Spleen (tissue), 7 donors: ENCODE results near the gene R3HDML.

Experiments
- POLR2AphosphoS5 ChIP-seq, 3 donors: sonication (generic); formaldehyde crosslinking; IDR thresholded peaks; one replicate each; pipeline ENCODE4 v1.5.1; 2017; ENCODE audit warnings: antibody characterized with exemption in 3 of 3
- TF ChIP-seq, protein P1 (sequence below), 11 experiments: fragments of 200-600 bp in 7 of 11; fragments of 450-650 bp in 4 of 11; sonication (generic) in 4 of 11; IDR thresholded peaks in 8 of 11; conservative IDR thresholded peaks in 3 of 11; 1 replicate in 7 of 11; 2 replicates in 4 of 11; pipeline versions ENCODE4 v1.4.0 to v1.8.0; 2016 to 2021; ENCODE audit warnings: antibody characterized with exemption in 11 of 11, inconsistent platforms in 4 of 11, mild to moderate bottlenecking in 1 of 11
- donor health status: DM: no; HTN: no; CAD: no; lungs with moderate emphysema.
- donor health status: DM: no; HTN: no; CAD: no.
- donor health status: DM: no; HTN: no; CAD: no.

DNA sequence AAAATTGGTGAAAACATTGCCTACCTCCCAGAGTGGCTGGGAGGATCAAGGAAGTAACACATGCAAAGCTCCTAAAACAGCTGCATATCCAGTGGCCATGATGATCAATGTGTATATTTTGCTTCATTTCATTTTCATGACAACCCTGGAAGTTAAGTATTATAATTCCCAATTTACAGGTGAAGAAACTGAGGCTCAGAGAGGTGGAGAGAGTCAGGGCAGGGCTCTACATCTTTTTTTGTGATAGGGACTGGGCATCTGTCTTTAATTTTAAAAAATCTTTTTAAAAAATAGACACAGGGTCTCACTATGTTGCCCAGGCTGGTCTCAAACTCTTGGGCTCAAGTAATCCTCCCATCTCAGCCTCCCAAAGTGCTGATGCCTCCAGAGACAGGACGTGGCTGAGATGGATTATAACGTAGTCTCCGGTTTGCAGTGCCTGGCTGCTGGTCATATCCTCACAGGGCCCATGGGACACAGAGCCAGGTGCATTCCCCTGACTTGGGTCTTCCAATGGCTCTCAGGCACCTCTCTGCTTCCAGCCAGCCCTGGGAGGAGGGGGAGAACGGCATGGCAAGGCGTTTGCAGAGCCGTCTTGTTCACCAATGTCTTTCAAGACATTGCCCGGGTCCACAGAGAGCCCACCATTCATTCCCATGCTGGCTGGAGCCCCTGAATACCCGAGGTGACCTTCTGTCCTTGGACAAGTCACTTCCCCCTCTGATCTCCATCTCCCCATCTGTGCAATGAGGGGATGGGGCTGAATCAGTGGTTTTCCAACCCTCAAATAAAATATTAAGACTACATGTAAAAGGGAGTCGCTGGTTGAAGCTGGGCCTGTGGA, 57.0 kb downstream of the R3HDML start:
- TF ChIP-seq, protein P1, sequence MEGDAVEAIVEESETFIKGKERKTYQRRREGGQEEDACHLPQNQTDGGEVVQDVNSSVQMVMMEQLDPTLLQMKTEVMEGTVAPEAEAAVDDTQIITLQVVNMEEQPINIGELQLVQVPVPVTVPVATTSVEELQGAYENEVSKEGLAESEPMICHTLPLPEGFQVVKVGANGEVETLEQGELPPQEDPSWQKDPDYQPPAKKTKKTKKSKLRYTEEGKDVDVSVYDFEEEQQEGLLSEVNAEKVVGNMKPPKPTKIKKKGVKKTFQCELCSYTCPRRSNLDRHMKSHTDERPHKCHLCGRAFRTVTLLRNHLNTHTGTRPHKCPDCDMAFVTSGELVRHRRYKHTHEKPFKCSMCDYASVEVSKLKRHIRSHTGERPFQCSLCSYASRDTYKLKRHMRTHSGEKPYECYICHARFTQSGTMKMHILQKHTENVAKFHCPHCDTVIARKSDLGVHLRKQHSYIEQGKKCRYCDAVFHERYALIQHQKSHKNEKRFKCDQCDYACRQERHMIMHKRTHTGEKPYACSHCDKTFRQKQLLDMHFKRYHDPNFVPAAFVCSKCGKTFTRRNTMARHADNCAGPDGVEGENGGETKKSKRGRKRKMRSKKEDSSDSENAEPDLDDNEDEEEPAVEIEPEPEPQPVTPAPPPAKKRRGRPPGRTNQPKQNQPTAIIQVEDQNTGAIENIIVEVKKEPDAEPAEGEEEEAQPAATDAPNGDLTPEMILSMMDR (IDR thresholded peaks at IDR 0.05 in 8 of 11, conservative IDR thresholded peaks at IDR 0.05 in 3 of 11) = no peak
- TF ChIP-seq POLR2AphosphoS5 (IDR thresholded peaks at IDR 0.05) = no peak
